ENCODE data around the gene SLC26A4.

The SLC26A4 gene

DNA sequence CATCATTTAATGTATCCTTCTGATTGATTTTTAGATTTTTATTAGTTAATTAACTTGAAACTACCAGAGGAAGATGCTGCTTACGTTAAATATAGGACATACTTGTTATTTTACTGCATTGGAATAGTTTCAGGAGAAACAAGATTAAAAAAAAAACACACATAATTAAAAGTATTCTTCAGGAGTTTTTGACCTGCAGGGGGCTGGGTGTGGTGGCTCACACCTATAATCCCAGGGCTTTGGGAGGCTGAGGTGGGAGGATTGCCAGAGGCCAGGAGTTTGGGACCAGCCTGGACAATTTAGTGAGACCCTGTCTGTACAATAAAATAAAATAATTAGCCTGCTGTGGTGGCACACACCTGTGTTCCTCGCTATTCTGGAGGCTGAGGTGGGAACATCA is 94.0 kb downstream of the SLC26A4 start:
- no peak for DNase-seq (ENCODE audit: low spot score)

DNA sequence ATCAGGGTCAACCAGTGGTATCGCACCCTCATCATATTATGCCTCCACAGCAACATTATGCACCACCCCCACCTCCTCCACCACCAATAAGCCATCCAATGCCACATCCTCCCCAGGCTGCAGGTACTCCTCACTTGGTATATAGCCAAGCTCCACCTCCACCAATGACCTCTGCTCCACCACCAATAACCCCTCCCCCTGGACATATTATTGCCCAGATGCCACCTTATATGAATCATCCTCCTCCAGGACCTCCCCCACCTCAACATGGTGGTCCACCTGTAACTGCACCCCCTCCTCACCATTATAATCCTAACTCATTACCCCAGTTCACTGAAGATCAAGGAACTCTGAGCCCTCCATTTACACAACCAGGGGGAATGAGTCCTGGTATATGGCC is 98.0 kb downstream of the SLC26A4 start:
- no peak for DNase-seq (ENCODE audit: low spot score)

DNA sequence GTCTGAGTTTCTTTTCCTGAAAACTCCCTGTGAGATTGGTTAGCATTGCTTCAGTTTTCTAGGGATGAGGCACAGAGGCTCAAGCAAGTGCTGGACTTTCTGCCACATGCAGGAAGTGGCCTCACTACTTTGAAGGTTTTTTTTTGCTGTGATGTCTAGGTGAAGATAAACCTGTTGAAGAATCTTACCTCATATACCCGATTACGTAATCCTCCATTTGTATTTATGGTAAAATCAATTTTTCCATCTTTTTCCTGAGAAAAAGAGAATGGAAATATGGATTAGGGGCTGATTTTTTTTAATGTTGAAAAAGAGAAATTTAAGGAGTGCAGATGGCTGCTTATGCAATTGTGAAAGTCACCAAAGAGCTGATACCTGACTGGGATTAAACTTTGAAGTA is 106.8 kb downstream of the SLC26A4 start:
- DNase-seq (ENCODE audit: low spot score) = no peak

Measured in left forelimb (tissue), 1 donor.